HG03439 (cell line): ENCODE results near the gene NHLRC2.

Source experiments
- ATAC-seq: cut with Tn5 transposase; IDR thresholded peaks from one replicate; pipeline ENCODE4 v1.9.1; 2021; ENCODE audit warnings: mild to moderate bottlenecking, moderate library complexity; ENCODE audit not compliant: unreplicated experiment

The NHLRC2 gene

GRCh38 chr10:113858541-113858940 lies 4.1 kb downstream of the NHLRC2 start:
- ATAC-seq, result no peak

DNA sequence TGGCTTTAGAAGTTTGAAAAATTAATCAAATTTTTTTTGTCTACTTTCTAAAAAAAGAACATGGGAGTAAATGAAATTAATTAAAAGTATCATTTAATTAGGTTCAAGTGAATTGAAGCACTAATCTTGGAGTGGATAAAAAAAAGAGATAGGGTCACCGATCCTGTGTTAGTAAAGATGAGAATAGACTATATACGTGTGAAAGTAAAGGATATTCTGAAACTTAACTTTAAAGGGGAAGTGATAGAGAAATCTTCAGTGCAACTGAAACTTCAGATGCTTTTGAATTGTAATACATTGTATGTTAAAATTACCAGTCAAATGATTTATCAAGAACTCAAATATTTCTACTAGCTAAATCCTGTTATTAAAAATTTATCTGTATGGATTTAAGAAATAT lies 4.8 kb downstream of the NHLRC2 start:
- ATAC-seq, result no peak

GRCh38 chr10:113865901-113866300 lies 11.4 kb downstream of the NHLRC2 start:
- ATAC-seq, result no peak

DNA sequence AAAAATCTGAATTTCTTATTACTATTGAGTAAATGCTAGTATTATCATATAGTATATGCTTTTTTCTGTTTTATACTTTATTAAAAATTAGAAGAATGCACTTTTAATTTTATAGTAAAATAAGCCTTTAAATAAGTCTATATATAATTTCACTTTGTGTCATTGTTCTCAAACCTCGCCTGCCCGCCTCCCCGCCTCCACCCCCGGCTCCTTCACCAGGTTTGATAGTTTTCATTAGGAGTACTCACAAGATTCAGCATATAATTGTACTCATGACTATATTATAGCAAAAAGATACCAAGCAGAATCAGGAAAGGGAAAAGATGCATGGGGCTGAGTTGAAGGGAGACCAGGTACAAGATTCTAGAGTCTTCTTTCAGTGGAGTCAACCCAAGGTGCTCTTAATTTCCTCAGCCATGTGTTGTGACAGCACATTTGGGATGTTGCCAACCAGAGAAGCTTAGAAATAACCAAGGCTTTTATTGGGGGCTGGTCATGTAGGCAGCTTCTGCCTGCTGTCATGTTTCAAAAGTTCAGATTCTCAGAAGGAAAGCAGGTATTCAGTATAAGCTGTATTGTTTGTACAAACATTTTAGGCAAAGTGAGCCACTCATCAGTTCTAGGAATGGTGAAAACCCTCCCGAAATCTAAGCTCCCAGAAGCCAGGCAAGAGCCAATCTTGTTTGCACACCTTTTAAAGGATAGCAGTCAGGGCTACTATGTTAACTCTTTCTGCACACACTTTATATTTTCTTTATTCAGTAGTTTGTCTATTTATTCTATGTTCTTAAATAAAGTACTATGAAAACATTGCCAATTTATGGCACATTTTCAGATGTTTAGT lies 12.3 kb downstream of the NHLRC2 start:
- ATAC-seq, result no peak

DNA sequence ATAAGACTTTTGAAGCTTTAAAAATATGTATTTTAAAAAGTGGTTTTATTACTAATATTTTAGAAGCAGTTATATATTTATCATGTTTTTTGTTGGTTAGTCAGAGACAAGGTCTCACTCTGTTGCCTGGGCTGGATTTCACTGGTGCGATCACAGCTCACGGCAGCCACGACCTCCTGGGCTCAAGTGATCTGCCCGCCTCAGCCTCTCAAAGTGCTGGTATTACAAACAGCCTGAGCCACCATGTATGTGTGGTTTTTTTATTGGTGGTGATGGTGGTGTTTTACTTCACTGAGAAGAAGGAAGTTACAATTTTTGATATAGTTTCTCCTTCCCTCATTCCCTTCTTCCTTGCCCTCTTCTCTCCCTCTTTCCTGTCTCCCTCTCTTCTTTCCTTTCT lies 13.4 kb downstream of the NHLRC2 start:
- ATAC-seq, result no peak

DNA sequence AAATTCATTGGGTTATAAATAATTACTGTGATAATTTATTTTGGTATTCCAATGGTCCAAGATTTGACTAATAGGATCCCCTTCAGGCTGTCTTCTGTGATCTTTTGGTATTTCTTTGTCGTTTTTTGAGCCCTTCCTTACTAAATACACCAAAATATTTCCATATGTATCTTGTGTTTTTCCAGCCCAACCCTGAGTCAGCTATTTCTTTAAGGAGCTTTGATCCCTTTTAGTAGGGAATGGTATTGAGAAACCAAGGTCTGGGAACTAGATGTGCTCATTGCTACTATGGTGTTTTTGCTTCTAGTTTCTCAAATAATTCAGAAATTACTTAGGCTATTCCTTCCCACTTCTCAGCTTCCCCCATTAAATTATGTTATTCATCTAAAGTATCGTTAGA lies 15.3 kb downstream of the NHLRC2 start:
- no peak for ATAC-seq

GRCh38 chr10:113872139-113873030 lies 17.9 kb downstream of the NHLRC2 start:
- no peak for ATAC-seq

DNA sequence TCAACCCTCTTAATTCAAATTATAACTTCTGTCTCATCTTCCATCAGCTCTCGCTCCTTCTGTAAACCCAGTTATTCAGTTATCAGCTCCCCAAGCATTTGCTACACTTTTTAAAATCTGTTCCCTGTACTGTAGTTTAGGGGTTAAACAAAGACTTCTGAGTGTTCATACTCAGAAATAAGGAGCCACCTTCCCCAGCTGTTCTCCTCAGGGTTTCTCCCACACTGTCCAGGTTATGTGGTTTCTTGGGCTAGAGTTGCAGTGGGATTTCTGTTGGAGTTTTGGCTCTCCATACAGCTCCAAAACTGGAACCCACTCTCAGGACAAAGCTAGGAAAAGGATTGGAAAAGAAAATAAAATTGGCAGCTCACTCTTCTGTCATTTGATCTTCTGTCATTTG lies 20.8 kb downstream of the NHLRC2 start:
- no peak for ATAC-seq

- ATAC-seq, result no peak
These were observed 22.0 kb downstream of the NHLRC2 start for GRCh38 chr10:113876461-113876860.

GRCh38 chr10:113879691-113880090 lies 25.2 kb downstream of the NHLRC2 start:
- ATAC-seq, result peak; percentile 83

- no peak for ATAC-seq
These were observed 25.8 kb downstream of the NHLRC2 start for GRCh38 chr10:113880236-113880635.

DNA sequence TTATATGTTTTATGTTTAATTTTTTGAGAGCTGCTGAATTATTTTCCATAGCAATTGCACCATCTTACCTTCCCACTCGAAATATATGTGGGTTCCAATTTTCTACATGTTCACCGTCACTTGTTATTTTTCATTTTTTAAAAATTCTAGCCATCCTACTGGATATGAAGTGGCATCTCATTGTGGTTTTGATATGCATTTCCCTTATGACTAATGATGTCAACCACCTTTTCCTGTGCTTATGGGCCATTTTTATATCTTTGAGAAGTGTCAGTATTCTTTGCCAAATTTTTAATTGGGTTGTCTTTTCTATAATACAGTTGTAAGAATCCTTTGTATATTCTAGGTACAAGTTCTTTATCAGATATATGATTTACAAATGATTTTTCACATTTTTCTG lies 27.8 kb downstream of the NHLRC2 start:
- no peak for ATAC-seq

GRCh38 chr10:113889911-113890310 lies 35.5 kb downstream of the NHLRC2 start:
- no peak for ATAC-seq

DNA sequence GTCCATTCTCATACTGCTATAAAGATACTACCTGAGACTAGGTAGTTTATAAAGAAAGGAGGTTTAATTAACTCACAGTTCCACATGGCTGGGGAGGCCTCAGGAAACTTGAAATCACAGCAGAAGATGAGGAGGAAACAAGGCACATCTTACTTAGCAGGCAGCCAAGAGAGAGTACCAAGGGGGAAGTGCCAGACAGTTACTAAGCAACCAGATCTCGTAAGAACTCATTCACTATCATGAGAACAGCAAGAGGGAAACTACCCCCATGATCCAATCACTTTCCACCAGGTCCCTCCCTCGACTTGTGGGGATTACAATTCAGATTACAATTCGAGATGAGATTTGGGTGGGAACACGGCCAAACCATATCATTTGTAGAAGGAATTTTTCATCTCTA lies 36.3 kb downstream of the NHLRC2 start:
- ATAC-seq, result no peak

- no peak for ATAC-seq
These were observed 37.0 kb downstream of the NHLRC2 start for GRCh38 chr10:113891476-113891875.

DNA sequence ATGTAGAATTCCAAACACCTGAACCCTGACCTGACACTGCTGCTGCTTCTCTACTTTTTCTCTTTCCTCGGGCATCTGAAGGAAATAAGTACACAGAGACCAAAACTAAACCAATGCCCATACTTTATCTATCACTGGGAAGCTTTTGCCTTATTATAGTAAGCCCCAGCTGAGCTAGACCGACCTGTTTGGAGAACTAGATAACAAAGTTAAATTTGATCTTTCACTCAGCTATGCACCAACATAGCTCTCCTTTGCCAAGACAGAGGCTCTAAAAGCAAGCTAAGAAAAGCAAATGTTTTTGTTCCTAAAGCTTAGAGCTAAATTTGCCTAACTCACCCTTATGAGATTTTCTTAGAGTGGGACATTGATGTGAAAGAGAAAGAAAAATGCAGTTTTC lies 39.1 kb downstream of the NHLRC2 start:
- ATAC-seq, result no peak

GRCh38 chr10:113894581-113894980 lies 40.1 kb downstream of the NHLRC2 start:
- no peak for ATAC-seq

- no peak for ATAC-seq
These were observed 40.6 kb downstream of the NHLRC2 start for GRCh38 chr10:113895018-113895417.

DNA sequence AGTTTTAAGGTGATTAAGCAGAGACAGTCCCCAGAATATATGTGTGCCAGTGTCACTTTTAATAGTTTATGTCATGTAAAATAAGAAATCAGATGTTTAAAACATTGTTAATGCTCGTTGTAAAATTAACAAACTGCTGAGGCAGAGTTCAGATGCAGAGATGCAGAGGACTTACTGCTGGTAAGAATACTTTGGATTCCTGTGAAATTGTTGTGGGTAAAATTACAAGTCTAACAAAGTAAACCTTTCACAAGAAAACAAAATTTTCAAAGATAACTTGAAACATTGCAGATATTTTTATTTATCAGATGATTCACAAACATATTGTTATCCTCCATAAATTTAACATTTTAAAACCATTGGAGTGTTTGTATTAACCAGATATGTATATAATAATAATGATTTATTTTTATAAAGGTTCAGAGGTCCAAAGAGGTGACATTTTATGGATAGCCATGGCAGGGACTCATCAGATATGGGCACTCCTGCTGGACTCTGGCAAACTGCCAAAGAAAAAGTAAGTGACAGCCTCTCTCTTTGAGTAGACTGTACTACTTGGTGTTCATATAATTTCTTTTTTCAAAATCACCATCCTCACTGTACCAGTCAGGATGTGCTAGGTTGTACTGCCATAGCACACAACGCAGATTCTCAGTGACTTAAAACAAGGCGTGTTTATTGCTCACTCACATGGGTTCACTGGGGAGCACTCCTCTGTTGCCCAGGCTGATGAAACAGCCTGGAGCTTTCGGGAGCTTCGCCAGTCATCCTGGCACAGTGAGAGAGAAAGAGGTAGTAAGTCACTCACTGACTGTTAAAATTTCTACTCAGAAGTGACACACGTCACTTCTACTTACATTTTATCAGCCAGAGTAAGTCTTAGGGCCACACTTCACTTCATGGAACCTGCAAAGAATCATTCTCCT lies 43.5 kb downstream of the NHLRC2 start:
- ATAC-seq, result no peak

DNA sequence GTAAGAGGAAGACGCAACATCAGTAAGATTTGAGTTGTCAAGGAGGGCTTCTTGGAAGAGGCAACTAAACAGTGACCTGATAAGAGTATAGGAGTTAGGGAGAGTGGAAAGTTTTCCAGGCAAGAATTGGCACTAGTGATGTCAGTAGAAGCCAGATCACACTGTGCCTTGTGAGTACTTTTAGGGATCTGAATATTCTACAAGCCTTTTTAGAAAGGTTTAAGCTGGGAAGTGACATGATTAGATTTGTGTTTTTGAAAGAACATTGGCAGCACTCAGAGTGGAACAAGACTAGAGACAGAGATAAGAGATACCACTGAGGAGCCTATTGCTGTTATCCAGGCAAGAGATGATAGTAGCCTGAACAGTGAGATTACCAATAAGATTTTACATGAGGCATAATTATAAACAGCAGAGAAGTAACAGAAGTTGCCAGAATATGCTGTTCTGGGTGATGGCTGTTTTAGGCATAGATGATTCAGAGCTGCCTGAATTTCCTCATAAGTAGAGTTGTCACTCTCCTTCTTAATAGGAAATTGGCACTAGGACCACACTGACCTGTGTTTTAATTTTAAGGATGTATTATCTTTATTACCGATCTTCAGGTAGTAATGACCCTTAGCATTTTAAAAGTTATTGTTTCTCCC lies 45.6 kb downstream of the NHLRC2 start:
- no peak for ATAC-seq
